ENCODE measurements around the gene KREMEN1.

Gene KREMEN1

GRCh38 chr22:29213493-29213892 is 140.7 kb downstream of the KREMEN1 start:
- Histone ChIP-seq H3K27ac (ENCODE audit: low read depth, low read length) (no peak overlapping the region), H3K9ac (ENCODE audit: low read depth in 1 of 2, low read length in 2 of 2) (no peak overlapping the region), H3K9me3 (ENCODE audit: control insufficient read depth in 1 of 2, low read length in 2 of 2) (no peaks in the 10 kb centered on the region), H3K36me3 (ENCODE audit: control insufficient read depth in 1 of 2, insufficient read depth in 2 of 2, low read length in 2 of 2) (no peaks in the 10 kb centered on the region), H3K27me3 (ENCODE audit: control insufficient read depth in 1 of 2, insufficient read depth in 2 of 2, low read length in 2 of 2) (no peaks in the 10 kb centered on the region), H3K4me3 (ENCODE audit: low read depth in 1 of 2, low read length in 2 of 2) (no peak overlapping the region), H3K4me1 (ENCODE audit: control insufficient read depth in 1 of 2, insufficient read depth in 2 of 2, low read length in 2 of 2) (peaks cover 5 to 8% of the 10 kb centered on the region in 2 donors)

- Histone ChIP-seq H3K27me3 (ENCODE audit: control insufficient read depth in 1 of 2, insufficient read depth in 2 of 2, low read length in 2 of 2) (no peaks in the 10 kb centered on the region), H3K9me3 (ENCODE audit: control insufficient read depth in 1 of 2, low read length in 2 of 2) (no peaks in the 10 kb centered on the region), H3K4me3 (ENCODE audit: low read depth in 1 of 2, low read length in 2 of 2) (no peak overlapping the region), H3K36me3 (ENCODE audit: control insufficient read depth in 1 of 2, insufficient read depth in 2 of 2, low read length in 2 of 2) (no peaks in the 10 kb centered on the region), H3K9ac (ENCODE audit: low read depth in 1 of 2, low read length in 2 of 2) (no peak overlapping the region), H3K27ac (ENCODE audit: low read depth, low read length) (no peak overlapping the region), H3K4me1 (ENCODE audit: control insufficient read depth in 1 of 2, insufficient read depth in 2 of 2, low read length in 2 of 2) (peaks cover 2% of the 10 kb centered on the region in 2 donors)
Measured at GRCh38 chr22:29214232-29214631, 141.4 kb downstream of the KREMEN1 start.

- no peak overlapping the region for H3K4me3 ChIP-seq (ENCODE audit: low read depth in 1 of 2, low read length in 2 of 2)
- peaks cover 0 to 4% of the 10 kb centered on the region in 2 donors for H3K4me1 ChIP-seq (ENCODE audit: control insufficient read depth in 1 of 2, insufficient read depth in 2 of 2, low read length in 2 of 2)
- no peak overlapping the region for H3K9ac ChIP-seq (ENCODE audit: low read depth in 1 of 2, low read length in 2 of 2)
- no peaks in the 10 kb centered on the region for H3K27me3 ChIP-seq (ENCODE audit: control insufficient read depth in 1 of 2, insufficient read depth in 2 of 2, low read length in 2 of 2)
- H3K9me3 ChIP-seq (ENCODE audit: control insufficient read depth in 1 of 2, low read length in 2 of 2) = no peaks in the 10 kb centered on the region
- no peak overlapping the region for H3K27ac ChIP-seq (ENCODE audit: low read depth, low read length)
- H3K36me3 ChIP-seq (ENCODE audit: control insufficient read depth in 1 of 2, insufficient read depth in 2 of 2, low read length in 2 of 2) = no peaks in the 10 kb centered on the region
Measured at GRCh38 chr22:29215012-29215860, 142.4 kb downstream of the KREMEN1 start.

- no peak overlapping the region for H3K27ac ChIP-seq (ENCODE audit: low read depth, low read length)
Measured at GRCh38 chr22:29216011-29216872, 143.4 kb downstream of the KREMEN1 start.

GRCh38 chr22:29216873-29217666 is 144.2 kb downstream of the KREMEN1 start:
- Histone ChIP-seq H3K9ac (ENCODE audit: low read depth in 1 of 2, low read length in 2 of 2) (no peak overlapping the region), H3K4me3 (ENCODE audit: low read depth in 1 of 2, low read length in 2 of 2) (no peak overlapping the region), H3K9me3 (ENCODE audit: control insufficient read depth in 1 of 2, low read length in 2 of 2) (no peaks in the 10 kb centered on the region), H3K36me3 (ENCODE audit: control insufficient read depth in 1 of 2, insufficient read depth in 2 of 2, low read length in 2 of 2) (no peaks in the 10 kb centered on the region), H3K27ac (ENCODE audit: low read depth, low read length) (no peak overlapping the region), H3K27me3 (ENCODE audit: control insufficient read depth in 1 of 2, insufficient read depth in 2 of 2, low read length in 2 of 2) (no peaks in the 10 kb centered on the region), H3K4me1 (ENCODE audit: control insufficient read depth in 1 of 2, insufficient read depth in 2 of 2, low read length in 2 of 2) (peaks cover 0 to 9% of the 10 kb centered on the region in 2 donors)

More at GRCh38 chr22:29216011-29216872, 143.4 kb downstream of the KREMEN1 start:
- Histone ChIP-seq H3K4me1 (ENCODE audit: control insufficient read depth in 1 of 2, insufficient read depth in 2 of 2, low read length in 2 of 2) (peaks cover 0 to 9% of the 10 kb centered on the region in 2 donors), H3K27me3 (ENCODE audit: control insufficient read depth in 1 of 2, insufficient read depth in 2 of 2, low read length in 2 of 2) (no peaks in the 10 kb centered on the region), H3K4me3 (ENCODE audit: low read depth in 1 of 2, low read length in 2 of 2) (no peak overlapping the region), H3K36me3 (ENCODE audit: control insufficient read depth in 1 of 2, insufficient read depth in 2 of 2, low read length in 2 of 2) (no peaks in the 10 kb centered on the region), H3K9me3 (ENCODE audit: control insufficient read depth in 1 of 2, low read length in 2 of 2) (no peaks in the 10 kb centered on the region), H3K9ac (ENCODE audit: low read depth in 1 of 2, low read length in 2 of 2) (no peak overlapping the region)

Data from duodenal mucosa (tissue), 2 donors.